Pancreas (tissue), 10 donors: ENCODE data around the gene AAK1. TPM values are rescaled to one million over a fixed set of nuclear protein-coding genes. Genes with fewer than 3 reads are reported as not detected.

Experiments
- ATAC-seq, 4 donors: fragments of 200-7000 bp; cut with Tn5 transposase; one replicate each; pipeline versions ENCODE4 v1.8.0 to v1.9.1; 2020; ENCODE audit warnings: mild to moderate bottlenecking in 4 of 4, moderate library complexity in 4 of 4
- DNase-seq, 6 donors: peaks; one replicate each; pipeline ENCODE4 v3.0.0-alpha.2; 2020
- FAIRE-seq: peaks from 2 replicates; lab custom pipeline; 2012; peaks lifted over from hg19 to GRCh38; lab: Jason Lieb, UNC
- H3K27ac ChIP-seq, 4 donors: fragments of 200-600 bp; sonication (generic); 1 replicate in 3 of 4; 2 replicates in 1 of 4; pipeline versions ENCODE4 v1.5.0 to v1.8.0; 2020
- H3K27me3 ChIP-seq, 4 donors: fragments of 200-600 bp; one replicate each; pipeline ENCODE4 v1.8.0; 2021
- H3K36me3 ChIP-seq, 3 donors: fragments of 200-600 bp; sonication (generic) in 1 of 3; one replicate each; pipeline versions ENCODE4 v1.5.0 to v1.8.0; 2020 to 2021
- H3K4me1 ChIP-seq, 3 donors: fragments of 200-600 bp; one replicate each; pipeline ENCODE4 v1.8.0; 2021
- H3K4me3 ChIP-seq, 4 donors: fragments of 200-600 bp; sonication (generic) in 2 of 4; one replicate each; pipeline versions ENCODE4 v1.5.0 to v1.8.0; 2020 to 2021
- H3K9me3 ChIP-seq, 4 donors: fragments of 200-600 bp; one replicate each; pipeline ENCODE4 v1.8.0; 2021
- WGBS, 2 donors: extraction: QIAGEN DNeasy Blood & Tissue Kit; methylation state at CpG; one replicate each; pipeline ENCODE4 v1.1.7; 2013; 5-methylcytosine and 5-hydroxymethylcytosine counted together
- intact Hi-C, 3 donors: fragments of 100-400 bp; cut with DNase I; formaldehyde crosslinking; loops; one replicate each; pipeline versions ENCODE4 v1.11.1 to v1.14.2; 2022
- polyA plus RNA-seq, 2 donors: library from polyadenylated mRNA; stranded (reverse); fragments of 200-250 nt; gene quantifications; one replicate each; pipeline ENCODE4 v1.2.3, GENCODE V29; 2013
- total RNA-seq, 6 donors: library from RNA; stranded (reverse); fragmentation: NEBNext Ultra II Directional in 4 of 6; extraction: Animal tissue kit (Norgen Biotek cat#: 25700) in 4 of 6; gene quantifications; one replicate each; pipeline versions ENCODE4 v1.2.1 to v1.2.4, GENCODE V29; 2021 to 2023
- TF ChIP-seq, protein P1 (sequence below), 4 donors: fragments of 200-600 bp; sonication (generic) in 3 of 4; IDR thresholded peaks; one replicate each; pipeline versions ENCODE4 v1.5.0 to v1.8.0; 2021; ENCODE audit warnings: antibody characterized with exemption in 4 of 4
- donor health status: healthy with polysubstance abuse.
- donor health status: DM: no; HTN: no; CAD: no; lungs with moderate emphysema.
- donor health status: DM: no; HTN: no; CAD: no.
- donor health status: control.
- donor health status: control.
- donor health status: Bipolar disorder and iron deficiency.
- donor health status: DM: yes; HTN: yes; CAD: no.
- donor health status: DM: no; HTN: no; CAD: no.
- donor health status: DM: no; HTN: no; CAD: no.
- donor health status: DM: yes; HTN: yes; CAD: no.

Gene AAK1
- total and polyA plus RNA-seq, 8 donors = 20.6 to 45.1 (median 32.5) TPM

DNA sequence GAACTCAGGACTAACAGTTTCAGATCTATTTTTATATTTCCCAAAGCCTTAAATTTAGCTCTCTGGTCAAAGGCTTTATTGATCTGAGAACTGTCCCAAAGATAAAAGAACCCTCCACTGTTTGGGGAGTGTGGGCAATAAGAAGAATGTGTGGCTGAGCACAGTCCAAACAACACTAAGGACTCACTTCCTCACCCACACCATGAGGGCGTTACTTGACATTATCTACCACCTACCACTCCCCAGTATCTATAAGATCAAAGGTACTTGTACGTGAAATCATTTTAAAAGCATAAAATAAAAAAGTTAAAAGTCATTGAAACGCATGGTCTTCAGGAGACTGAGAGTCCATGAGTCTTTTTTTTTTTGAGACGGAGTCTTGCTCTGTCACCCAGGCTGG lies 151.7 kb downstream of the AAK1 start:
- Histone ChIP-seq H3K36me3 (peaks cover 0 to 3% (median 0%) of the 10 kb centered on the region in 3 donors), H3K9me3 (no peaks in the 10 kb centered on the region), H3K4me3 (no peak overlapping the region), H3K27me3 (no peaks in the 10 kb centered on the region), H3K27ac (no peak overlapping the region), H3K4me1 (no peaks in the 10 kb centered on the region)
- DNase-seq = no peak
- intact Hi-C loops = no loop called here
- 89 to 92% methylated on average over 4 of the region's 4 CpGs for WGBS, 2 donors
- no peak for ATAC-seq
- TF ChIP-seq, protein P1, sequence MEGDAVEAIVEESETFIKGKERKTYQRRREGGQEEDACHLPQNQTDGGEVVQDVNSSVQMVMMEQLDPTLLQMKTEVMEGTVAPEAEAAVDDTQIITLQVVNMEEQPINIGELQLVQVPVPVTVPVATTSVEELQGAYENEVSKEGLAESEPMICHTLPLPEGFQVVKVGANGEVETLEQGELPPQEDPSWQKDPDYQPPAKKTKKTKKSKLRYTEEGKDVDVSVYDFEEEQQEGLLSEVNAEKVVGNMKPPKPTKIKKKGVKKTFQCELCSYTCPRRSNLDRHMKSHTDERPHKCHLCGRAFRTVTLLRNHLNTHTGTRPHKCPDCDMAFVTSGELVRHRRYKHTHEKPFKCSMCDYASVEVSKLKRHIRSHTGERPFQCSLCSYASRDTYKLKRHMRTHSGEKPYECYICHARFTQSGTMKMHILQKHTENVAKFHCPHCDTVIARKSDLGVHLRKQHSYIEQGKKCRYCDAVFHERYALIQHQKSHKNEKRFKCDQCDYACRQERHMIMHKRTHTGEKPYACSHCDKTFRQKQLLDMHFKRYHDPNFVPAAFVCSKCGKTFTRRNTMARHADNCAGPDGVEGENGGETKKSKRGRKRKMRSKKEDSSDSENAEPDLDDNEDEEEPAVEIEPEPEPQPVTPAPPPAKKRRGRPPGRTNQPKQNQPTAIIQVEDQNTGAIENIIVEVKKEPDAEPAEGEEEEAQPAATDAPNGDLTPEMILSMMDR (IDR thresholded peaks at IDR 0.05) = no peak
- no peak for FAIRE-seq

DNA sequence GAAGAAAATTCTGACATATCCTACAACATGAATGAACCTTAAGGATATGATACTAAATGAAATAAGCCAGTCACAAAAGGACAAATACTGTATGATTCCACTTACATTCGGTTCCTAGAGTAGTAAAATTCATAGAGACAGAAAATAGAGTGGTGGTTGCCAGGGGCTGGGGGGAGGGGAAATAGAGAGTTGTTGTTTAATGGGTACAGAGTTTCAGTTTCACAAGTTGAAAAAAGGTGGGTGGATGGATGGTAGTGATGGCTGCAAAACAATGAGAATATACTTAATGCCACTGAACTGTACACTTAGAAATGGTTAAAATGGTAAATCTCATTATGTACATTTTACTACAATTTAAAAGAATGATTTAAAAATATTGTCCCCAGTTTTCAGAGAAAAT lies 153.1 kb downstream of the AAK1 start:
- Histone ChIP-seq H3K27ac (no peak overlapping the region), H3K4me1 (no peaks in the 10 kb centered on the region), H3K4me3 (no peak overlapping the region), H3K27me3 (no peaks in the 10 kb centered on the region), H3K9me3 (no peaks in the 10 kb centered on the region), H3K36me3 (peaks cover 0 to 3% (median 0%) of the 10 kb centered on the region in 3 donors)
- FAIRE-seq (no peak), DNase-seq (no peak), ATAC-seq (no peak)
- TF ChIP-seq, protein P1 (IDR thresholded peaks at IDR 0.05) = no peak
- intact Hi-C loops = no loop called here
- 84 to 91% methylated on average over 1 of the region's 1 CpG for WGBS, 2 donors

DNA sequence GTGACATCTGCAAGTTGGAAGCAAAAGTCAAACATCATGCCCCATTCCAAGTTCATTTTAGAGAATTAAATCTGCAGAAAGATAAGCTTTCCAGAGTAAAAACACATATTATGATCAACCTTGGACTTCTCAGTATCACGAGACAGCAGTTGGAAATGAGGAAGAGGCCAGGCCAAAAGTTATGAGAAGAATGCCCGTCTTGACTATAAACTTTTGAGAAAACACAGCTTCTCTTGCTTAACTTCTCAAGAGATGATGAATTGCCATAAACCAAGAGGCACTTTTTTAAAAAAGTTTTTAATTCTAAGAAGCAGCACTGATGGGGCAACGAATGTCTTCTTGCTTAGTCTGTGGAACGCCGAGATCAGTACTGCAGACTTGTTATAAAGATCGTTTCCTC lies 153.7 kb downstream of the AAK1 start:
- H3K9me3 ChIP-seq = no peaks in the 10 kb centered on the region
- peaks cover 0 to 4% (median 1%) of the 10 kb centered on the region in 3 donors for H3K4me1 ChIP-seq
- intact Hi-C loops = no loop called here
- peaks cover 0 to 3% (median 0%) of the 10 kb centered on the region in 3 donors for H3K36me3 ChIP-seq
- H3K27ac ChIP-seq = no peak overlapping the region
- no peak overlapping the region for H3K4me3 ChIP-seq
- H3K27me3 ChIP-seq = no peaks in the 10 kb centered on the region
- FAIRE-seq = no peak
- ATAC-seq = peak in 1 of 4 donors; percentile 17
- no peak for DNase-seq
- 87 to 92% methylated on average over 6 of the region's 6 CpGs for WGBS, 2 donors
- TF ChIP-seq, protein P1 (IDR thresholded peaks at IDR 0.05) = no peak

DNA sequence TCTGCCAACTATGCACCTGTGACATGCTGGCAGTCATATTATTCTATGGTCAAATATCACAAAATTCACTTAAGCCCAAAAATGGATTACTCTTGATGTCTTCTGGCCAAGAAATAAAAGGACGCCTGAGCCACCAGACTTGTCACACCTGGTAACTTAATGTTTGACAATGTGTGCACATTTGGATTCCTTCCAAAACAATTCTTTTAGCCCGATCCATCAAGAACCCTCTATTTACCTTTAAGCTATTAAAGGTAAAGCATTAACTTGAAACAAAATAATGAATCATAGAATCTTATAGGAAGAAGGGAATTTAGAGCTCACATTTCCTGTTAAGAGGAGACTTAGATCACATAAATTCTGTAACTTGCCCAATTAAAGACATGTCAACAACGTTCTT lies 159.8 kb downstream of the AAK1 start:
- Histone ChIP-seq H3K27me3 (no peaks in the 10 kb centered on the region), H3K27ac (peak overlapping the region in 2 of 4 donors; percentile 50 to 80), H3K9me3 (no peaks in the 10 kb centered on the region), H3K4me1 (peaks cover 15 to 27% (median 17%) of the 10 kb centered on the region in 3 donors), H3K4me3 (no peak overlapping the region), H3K36me3 (no peaks in the 10 kb centered on the region)
- peak; percentile 87 for FAIRE-seq
- peak in 2 of 6 donors; percentile 25 to 29 for DNase-seq
- TF ChIP-seq, protein P1 (IDR thresholded peaks at IDR 0.05) = no peak
- intact Hi-C loops = no loop called here
- WGBS, 2 donors = 8 to 13% methylated on average over 3 of the region's 3 CpGs
- peak; percentile 85 to 93 (median 90) for ATAC-seq

DNA sequence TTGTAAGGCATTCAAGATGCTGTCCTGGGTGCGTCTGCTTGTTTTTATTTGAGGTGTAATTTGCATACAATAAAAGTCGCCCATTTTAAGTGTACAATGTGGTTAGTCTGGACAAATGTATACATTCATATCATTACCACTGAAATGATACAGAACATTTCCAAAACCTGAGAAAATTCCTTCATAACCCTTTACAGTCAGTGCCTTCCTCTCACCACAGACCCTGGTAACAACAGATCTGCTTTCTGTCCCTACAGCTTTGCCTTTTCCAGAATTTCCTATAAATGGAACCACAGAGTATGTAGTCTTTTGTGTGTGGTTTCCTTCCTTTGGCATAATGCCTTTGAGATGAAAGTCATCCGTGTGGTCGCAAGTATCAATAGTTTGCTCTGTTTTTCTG lies 160.5 kb downstream of the AAK1 start:
- WGBS, 2 donors = 50 to 56% methylated on average over 4 of the region's 4 CpGs
- ATAC-seq (peak; percentile 11 to 32 (median 15)), DNase-seq (no peak), FAIRE-seq (no peak)
- Histone ChIP-seq H3K36me3 (no peaks in the 10 kb centered on the region), H3K4me1 (peaks cover 15 to 27% (median 17%) of the 10 kb centered on the region in 3 donors), H3K27me3 (no peaks in the 10 kb centered on the region), H3K4me3 (no peak overlapping the region), H3K9me3 (no peaks in the 10 kb centered on the region), H3K27ac (peak overlapping the region in 1 of 4 donors; percentile 80)
- TF ChIP-seq, protein P1 (IDR thresholded peaks at IDR 0.05) = no peak
- intact Hi-C loops = no loop called here
